Heart left ventricle (tissue), 16 donors: ENCODE results near the gene AFDN. TPM values are rescaled to one million over a fixed set of nuclear protein-coding genes. Genes with fewer than 3 reads are reported as not detected.

Source experiments
- ATAC-seq, 4 donors: fragments of 200-7000 bp; cut with Tn5 transposase; one replicate each; pipeline ENCODE4 v1.9.1; 2020 to 2022; ENCODE audit warnings: moderate library complexity in 4 of 4, mild to moderate bottlenecking in 3 of 4, moderate number of reproducible peaks in 1 of 4
- DNase-seq, 5 donors: peaks; one replicate each; pipeline ENCODE4 v3.0.0-alpha.2; 2020
- H3K27ac ChIP-seq, 12 donors: fragments of 200-600 bp; sonication (generic) in 4 of 12; one replicate each; pipeline versions ENCODE4 v1.5.0 to v1.8.0; 2016 to 2022; ENCODE audit warnings: mild to moderate bottlenecking in 2 of 12
- H3K27me3 ChIP-seq, 9 donors: fragments of 200-600 bp; sonication (generic) in 2 of 9; one replicate each; pipeline versions ENCODE4 v1.5.1 to v1.8.0; 2016 to 2022; ENCODE audit warnings: mild to moderate bottlenecking in 3 of 9
- H3K36me3 ChIP-seq, 9 donors: fragments of 200-600 bp; sonication (generic) in 2 of 9; one replicate each; pipeline versions ENCODE4 v1.5.0 to v1.8.0; 2018 to 2022; ENCODE audit warnings: mild to moderate bottlenecking in 2 of 9
- H3K4me1 ChIP-seq, 12 donors: fragments of 200-600 bp; sonication (generic) in 4 of 12; one replicate each; pipeline versions ENCODE4 v1.5.0 to v1.8.0; 2016 to 2022; ENCODE audit warnings: mild to moderate bottlenecking in 3 of 12
- H3K4me3 ChIP-seq, 12 donors: fragments of 200-600 bp; sonication (generic) in 4 of 12; one replicate each; pipeline versions ENCODE4 v1.5.0 to v1.8.0; 2017 to 2022; ENCODE audit warnings: mild to moderate bottlenecking in 9 of 12, moderate library complexity in 4 of 12
- H3K9me3 ChIP-seq, 12 donors: fragments of 200-600 bp; sonication (generic) in 4 of 12; one replicate each; pipeline versions ENCODE4 v1.5.0 to v1.8.0; 2016 to 2022; ENCODE audit warnings: mild to moderate bottlenecking in 1 of 12
- POLR2A ChIP-seq, 2 donors: fragments of 450-650 bp; IDR thresholded peaks; one replicate each; pipeline ENCODE4 v1.6.1; 2017; ENCODE audit warnings: antibody characterized with exemption in 2 of 2, mild to moderate bottlenecking in 2 of 2, moderate library complexity in 2 of 2
- WGBS, 4 donors: extraction: QIAGEN DNeasy Blood & Tissue Kit in 2 of 4; methylation state at CpG; one replicate each; pipeline versions ENCODE4 v1.1.5 to v1.1.7; 2013 to 2018; 5-methylcytosine and 5-hydroxymethylcytosine counted together
- intact Hi-C, 10 donors: fragments of 100-400 bp; cut with DNase I; formaldehyde crosslinking; loops; one replicate each; pipeline versions ENCODE4 v1.11.1 to v1.14.2; 2022
- polyA plus RNA-seq, 2 donors: library from polyadenylated mRNA; stranded (reverse); fragments of 200-250 nt; gene quantifications; one replicate each; pipeline ENCODE4 v1.2.3, GENCODE V29; 2013
- total RNA-seq, 9 donors: library from RNA; depleted of rRNA in 2 of 9; stranded (reverse); fragments of >200 nt in 2 of 9; fragmentation: NEBNext Ultra II Directional in 3 of 9; extraction: Animal tissue kit (Norgen Biotek cat#: 25700) in 3 of 9; gene quantifications; one replicate each; pipeline versions ENCODE4 v1.1.0 to v1.2.4, GENCODE V29; 2016 to 2023
- TF ChIP-seq, protein P1 (sequence below), 12 donors: fragments of 200-600 bp; sonication (generic) in 4 of 12; IDR thresholded peaks; one replicate each; pipeline versions ENCODE4 v1.5.0 to v1.8.0; 2018 to 2022; ENCODE audit warnings: antibody characterized with exemption in 12 of 12, mild to moderate bottlenecking in 5 of 12
- donor health status: ischemic (EF 13 %, LVEDD 7.1; RV severe dilation, severe dysfunction).
- donor health status: healthy with polysubstance abuse.
- donor health status: DM: no; HTN: yes; CAD: no.
- donor health status: DM: no; HTN: no; CAD: no.
- donor health status: ischemic (EF 25% LVEDD 6.9; RV normal size, moderate dysfunction).
- donor health status: ischemic (EF 25% LVEDD 5.7; RV mildly dilated, moderate dysfunction).
- donor health status: healthy.
- donor health status: DM: yes; HTN: yes; CAD: no.
- donor health status: ischemic (EF 35%, LVEDD 5.7; RV mildly dilated, moderate dysfunction).
- donor health status: nonischemic (EF 11% LVEDD 7.7; RV severe dilation, severe dysfunction).
- donor health status: DM: yes; HTN: yes; CAD: no.
- donor health status: PGD.
- donor health status: ischemic (EF 29% LVEDD 5.4; RV normal size, mild dysfunction).
- donor health status: nonischemic (EF 23%, LVEDD 6.1; RV moderate dilation, normal function).

Gene AFDN
- total and polyA plus RNA-seq, 11 donors, result 27.6 to 100 (median 50.4) TPM

GRCh38 chr6:167812088-167812487 lies 14.6 kb upstream of the AFDN start:
- intact Hi-C loops, result no loop called here
- H3K4me3 ChIP-seq, result no peak overlapping the region
- no peaks in the 10 kb centered on the region for H3K36me3 ChIP-seq
- no peaks in the 10 kb centered on the region for H3K4me1 ChIP-seq
- no peak for ATAC-seq
- no peak for TF ChIP-seq POLR2A (IDR thresholded peaks at IDR 0.05)
- TF ChIP-seq, protein P1, sequence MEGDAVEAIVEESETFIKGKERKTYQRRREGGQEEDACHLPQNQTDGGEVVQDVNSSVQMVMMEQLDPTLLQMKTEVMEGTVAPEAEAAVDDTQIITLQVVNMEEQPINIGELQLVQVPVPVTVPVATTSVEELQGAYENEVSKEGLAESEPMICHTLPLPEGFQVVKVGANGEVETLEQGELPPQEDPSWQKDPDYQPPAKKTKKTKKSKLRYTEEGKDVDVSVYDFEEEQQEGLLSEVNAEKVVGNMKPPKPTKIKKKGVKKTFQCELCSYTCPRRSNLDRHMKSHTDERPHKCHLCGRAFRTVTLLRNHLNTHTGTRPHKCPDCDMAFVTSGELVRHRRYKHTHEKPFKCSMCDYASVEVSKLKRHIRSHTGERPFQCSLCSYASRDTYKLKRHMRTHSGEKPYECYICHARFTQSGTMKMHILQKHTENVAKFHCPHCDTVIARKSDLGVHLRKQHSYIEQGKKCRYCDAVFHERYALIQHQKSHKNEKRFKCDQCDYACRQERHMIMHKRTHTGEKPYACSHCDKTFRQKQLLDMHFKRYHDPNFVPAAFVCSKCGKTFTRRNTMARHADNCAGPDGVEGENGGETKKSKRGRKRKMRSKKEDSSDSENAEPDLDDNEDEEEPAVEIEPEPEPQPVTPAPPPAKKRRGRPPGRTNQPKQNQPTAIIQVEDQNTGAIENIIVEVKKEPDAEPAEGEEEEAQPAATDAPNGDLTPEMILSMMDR (IDR thresholded peaks at IDR 0.05), result no peak
- peaks cover 0 to 7% (median 0%) of the 10 kb centered on the region in 12 donors for H3K9me3 ChIP-seq
- 69 to 78% (median 76%) methylated on average over 2 of the region's 2 CpGs for WGBS, 4 donors
- DNase-seq, result no peak
- peaks cover 0 to 3% (median 0%) of the 10 kb centered on the region in 9 donors for H3K27me3 ChIP-seq
- H3K27ac ChIP-seq, result no peak overlapping the region

DNA sequence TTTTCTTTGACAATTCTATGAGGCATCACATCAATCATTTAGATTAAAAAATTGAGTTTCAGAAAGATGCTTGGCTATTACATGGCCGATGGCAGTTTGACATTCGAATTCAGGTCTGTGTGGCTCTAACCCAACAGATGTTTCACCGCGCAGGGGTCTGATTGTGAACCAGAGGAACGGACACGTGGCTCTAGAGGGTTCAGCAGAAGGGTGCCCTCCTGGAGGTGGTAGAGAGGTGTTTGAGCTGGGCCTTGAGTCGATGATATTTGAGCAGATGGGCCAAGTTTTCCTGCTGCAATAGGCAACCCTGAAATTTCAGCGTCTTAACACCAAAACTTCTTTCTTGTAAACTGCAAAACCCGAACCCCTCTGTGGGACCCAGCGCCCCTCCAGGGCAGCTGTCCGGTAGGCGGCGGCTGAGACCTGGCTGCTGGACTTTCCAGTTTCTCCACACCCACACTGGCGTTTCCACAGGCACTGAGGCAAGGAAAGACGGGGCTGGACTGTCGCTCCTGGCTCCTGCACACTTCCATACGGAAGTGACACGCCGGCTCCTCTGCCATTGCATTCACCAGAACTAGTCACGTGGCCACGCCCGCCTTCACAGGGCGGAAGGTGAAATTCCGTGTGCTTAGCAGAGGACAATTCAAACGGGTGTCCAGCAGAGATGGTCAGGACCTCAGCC lies 11.3 kb upstream of the AFDN start:
- ATAC-seq (peak in 2 of 4 donors; percentile 18 to 24), DNase-seq (no peak)
- H3K36me3 ChIP-seq, result no peaks in the 10 kb centered on the region
- no peaks in the 10 kb centered on the region for H3K4me1 ChIP-seq
- H3K9me3 ChIP-seq, result peaks cover 0 to under 1% (median 0%) of the 10 kb centered on the region in 12 donors
- H3K27ac ChIP-seq, result no peak overlapping the region
- H3K27me3 ChIP-seq, result peaks cover 0 to 3% (median 0%) of the 10 kb centered on the region in 9 donors
- TF ChIP-seq, protein P1 (IDR thresholded peaks at IDR 0.05), result no peak
- no peak for TF ChIP-seq POLR2A (IDR thresholded peaks at IDR 0.05)
- intact Hi-C loops, result no loop called here
- H3K4me3 ChIP-seq, result peak overlapping the region in 1 of 12 donors; percentile 42
- WGBS, 4 donors, result 86 to 93% (median 89%) methylated on average over 24 to 25 of the region's 25 CpGs

DNA sequence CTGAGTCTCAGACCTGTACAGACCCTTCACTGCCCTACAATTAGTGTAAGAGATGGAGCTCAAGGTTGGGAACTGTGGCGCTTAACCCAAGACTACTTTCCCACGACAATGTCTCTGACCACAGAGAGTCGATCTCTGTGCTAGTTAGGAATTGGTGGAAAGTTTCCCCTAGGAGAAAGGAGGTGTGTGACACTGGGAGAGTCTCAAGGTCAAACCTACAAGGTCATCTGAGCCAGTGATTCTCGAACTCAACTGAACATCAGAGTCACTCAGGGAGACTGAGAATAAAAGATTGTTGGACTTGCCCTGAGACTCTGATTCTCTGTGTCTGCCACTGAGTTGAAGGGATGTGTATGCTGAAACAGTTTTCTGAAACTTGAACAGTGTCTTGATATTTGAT lies 9.7 kb upstream of the AFDN start:
- TF ChIP-seq, protein P1 (IDR thresholded peaks at IDR 0.05), result no peak
- DNase-seq (no peak), ATAC-seq (no peak)
- intact Hi-C loops, result no loop called here
- 90 to 97% (median 95%) methylated on average over 4 of the region's 4 CpGs for WGBS, 4 donors
- Histone ChIP-seq H3K27ac (no peak overlapping the region), H3K9me3 (no peaks in the 10 kb centered on the region), H3K27me3 (no peaks in the 10 kb centered on the region), H3K4me1 (no peaks in the 10 kb centered on the region), H3K36me3 (no peaks in the 10 kb centered on the region), H3K4me3 (no peak overlapping the region)

DNA sequence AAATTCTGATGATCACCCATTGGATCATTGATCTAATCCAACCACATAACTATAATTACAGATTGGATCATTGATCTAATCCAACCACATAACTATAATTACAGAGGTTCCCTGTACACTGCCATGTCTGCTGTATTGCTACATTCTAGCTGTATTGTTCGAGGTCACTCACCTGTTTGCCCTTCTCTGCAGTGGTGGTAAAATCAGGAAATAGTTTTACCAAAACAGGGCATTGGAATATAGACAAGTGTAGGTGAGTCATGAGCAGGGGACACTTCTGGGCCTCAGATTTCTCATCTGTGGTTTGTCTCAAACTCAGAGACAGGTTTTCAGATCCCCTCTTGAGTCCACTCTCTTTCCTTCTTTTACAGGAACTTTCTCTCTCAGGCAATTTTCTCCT lies 9.0 kb upstream of the AFDN start:
- no peaks in the 10 kb centered on the region for H3K27me3 ChIP-seq
- H3K9me3 ChIP-seq, result no peaks in the 10 kb centered on the region
- TF ChIP-seq, protein P1 (IDR thresholded peaks at IDR 0.05), result no peak
- TF ChIP-seq POLR2A (IDR thresholded peaks at IDR 0.05), result no peak
- WGBS, 4 donors, result 70 to 87% (median 79%) methylated on average over 1 of the region's 1 CpG
- no peaks in the 10 kb centered on the region for H3K36me3 ChIP-seq
- no peak overlapping the region for H3K27ac ChIP-seq
- no peak for DNase-seq
- H3K4me1 ChIP-seq, result no peaks in the 10 kb centered on the region
- no peak for ATAC-seq
- H3K4me3 ChIP-seq, result no peak overlapping the region
- intact Hi-C loops, result no loop called here
